ENCODE results near the gene EMP2.

DNA sequence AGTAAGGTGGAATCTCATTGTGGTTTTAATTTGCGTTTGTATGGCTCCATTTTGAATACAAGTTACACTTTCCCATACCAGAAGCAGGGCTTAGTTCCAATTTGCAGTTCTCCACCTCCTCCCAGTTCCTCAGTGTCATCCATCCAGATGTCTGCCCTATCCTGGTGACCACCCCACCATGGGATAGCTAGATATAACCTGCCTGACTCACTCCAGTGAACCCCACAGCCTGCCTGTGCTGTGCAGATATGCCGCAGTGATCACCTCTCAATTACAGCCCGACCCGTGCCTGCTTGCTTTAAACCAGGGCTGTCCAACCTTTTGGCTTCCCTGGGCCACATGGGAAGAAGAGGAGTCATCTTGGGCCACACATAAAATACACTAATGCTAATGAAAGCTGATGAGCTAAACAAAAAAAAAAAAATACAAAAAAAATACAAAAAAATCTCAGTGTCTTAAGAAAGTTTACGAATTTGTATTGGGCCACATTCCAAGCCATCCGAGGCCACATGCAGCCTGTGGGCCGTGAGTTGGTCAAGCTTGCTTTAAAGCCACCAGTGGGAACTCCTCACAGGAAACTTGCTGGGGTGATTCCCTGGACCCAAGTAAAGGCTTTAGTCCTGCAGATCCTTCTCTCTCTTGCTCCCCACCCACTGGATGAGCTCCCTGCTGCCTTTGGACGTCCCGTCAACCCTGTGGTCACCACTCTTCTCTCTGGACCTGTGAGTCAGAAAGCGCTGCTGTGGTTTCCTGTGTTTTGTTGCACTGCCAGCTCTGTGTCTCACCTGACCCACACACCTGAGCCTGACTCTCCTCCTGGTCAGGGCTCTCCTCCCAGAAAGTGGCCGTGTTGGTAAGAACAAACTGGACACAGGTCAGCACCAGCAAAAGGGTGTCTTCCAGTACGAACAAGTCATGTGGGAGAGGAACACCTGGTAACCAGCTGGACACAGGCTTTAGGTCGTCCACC lies 83.0 kb downstream of the EMP2 start:
- TF ChIP-seq CTCF (IDR thresholded peaks at IDR 0.05; ENCODE audit: low read depth, low read length): no peak
- no peak for TF ChIP-seq EZH2phosphoT487 (IDR thresholded peaks at IDR 0.05; ENCODE audit: low read depth)

All from OCI-LY3 (cell line).